H54 (cell line): ENCODE measurements around the gene ASB6.
"Not testable (repeated sequence)": the region's sequence is repeated elsewhere in the genome, so short reads cannot be mapped to it uniquely, and the experiment has no call there.

Source experiments
- DNase-seq: peaks from one replicate; pipeline ENCODE4 v3.0.0; 2011; ENCODE audit warnings: low spot score, mixed read lengths; ENCODE audit not compliant: insufficient read length
- FAIRE-seq: peaks from 3 replicates; lab custom pipeline; 2011; peaks lifted over from hg19 to GRCh38; lab: Jason Lieb, UNC
- POLR2A ChIP-seq: IDR thresholded peaks from 2 replicates; pipeline ENCODE4 v1.6.1; 2011; ENCODE audit warnings: low read depth, mild to moderate bottlenecking, low read length

The ASB6 gene

GRCh38 chr9:129595311-129595741 is 46.6 kb downstream of the ASB6 start:
- FAIRE-seq = no peak
- TF ChIP-seq POLR2A = no peak
- no peak for DNase-seq

GRCh38 chr9:129594632-129595031 is 47.3 kb downstream of the ASB6 start:
- TF ChIP-seq POLR2A = no peak
- FAIRE-seq (no peak), DNase-seq (no peak)

GRCh38 chr9:129592790-129593189 is 49.2 kb downstream of the ASB6 start:
- not testable (repeated sequence) for DNase-seq, FAIRE-seq

GRCh38 chr9:129591916-129592315 is 50.0 kb downstream of the ASB6 start:
- no peak for TF ChIP-seq POLR2A
- DNase-seq (no peak), FAIRE-seq (no peak)

- no peak for TF ChIP-seq POLR2A
- FAIRE-seq (no peak), DNase-seq (no peak)
Measured at GRCh38 chr9:129590466-129590865, 51.5 kb downstream of the ASB6 start.

GRCh38 chr9:129587487-129588262 is 54.3 kb downstream of the ASB6 start:
- TF ChIP-seq POLR2A = no peak
- no peak for FAIRE-seq

GRCh38 chr9:129586685-129587084 is 55.3 kb downstream of the ASB6 start:
- no peak for TF ChIP-seq POLR2A
- FAIRE-seq (no peak), DNase-seq (no peak)

More at GRCh38 chr9:129587487-129588262, 54.3 kb downstream of the ASB6 start:
- DNase-seq = no peak

- no peak for TF ChIP-seq POLR2A
- FAIRE-seq (no peak), DNase-seq (no peak)
Measured at GRCh38 chr9:129586245-129586644, 55.7 kb downstream of the ASB6 start.

- FAIRE-seq (no peak), DNase-seq (no peak)
- TF ChIP-seq POLR2A = no peak
Measured at GRCh38 chr9:129585352-129585751, 56.6 kb downstream of the ASB6 start.
